Stimulated activated naive B cell treated with anti-CD40 and anti-IgM and Interleukin-4, amounts not matched to agents 10 μg/mL and 1 μg/mL and 100 μg/mL, for 72 hours (primary cell): Measurements from ENCODE around the gene FTSJ3.

Experiments
- ATAC-seq, 2 donors: fragments of 150-1000 bp; cut with Tn5 transposase; replicated peaks; 2 replicates each; pipeline ENCODE4 v1.10.0; 2021; ENCODE audit warnings: moderate library complexity in 1 of 2
- DNase-seq: peaks from one replicate; pipeline ENCODE4 v3.0.0; 2021
- H3K27ac Mint-ChIP-seq: one replicate; pipeline ENCODE4 v1.8.0; 2022; ENCODE audit warnings: mild to moderate bottlenecking, mixed read lengths
- H3K27me3 Mint-ChIP-seq, 2 donors: one replicate each; pipeline ENCODE4 v1.8.0; 2022; ENCODE audit warnings: mixed read lengths in 2 of 2
- H3K36me3 Mint-ChIP-seq, 2 donors: one replicate each; pipeline ENCODE4 v1.8.0; 2022; ENCODE audit warnings: mixed read lengths in 2 of 2, mild to moderate bottlenecking in 1 of 2
- H3K4me1 Mint-ChIP-seq, 2 donors: one replicate each; pipeline ENCODE4 v1.8.0; 2022; ENCODE audit warnings: mixed read lengths in 2 of 2, mild to moderate bottlenecking in 1 of 2
- H3K4me3 Mint-ChIP-seq, 2 donors: one replicate each; pipeline ENCODE4 v1.8.0; 2022; ENCODE audit warnings: mild to moderate bottlenecking in 2 of 2, mixed read lengths in 2 of 2, moderate library complexity in 1 of 2
- H3K9me3 Mint-ChIP-seq, 2 donors: one replicate each; pipeline ENCODE4 v1.8.0; 2022; ENCODE audit warnings: mixed read lengths in 2 of 2, mild to moderate bottlenecking in 1 of 2

FTSJ3 gene

DNA sequence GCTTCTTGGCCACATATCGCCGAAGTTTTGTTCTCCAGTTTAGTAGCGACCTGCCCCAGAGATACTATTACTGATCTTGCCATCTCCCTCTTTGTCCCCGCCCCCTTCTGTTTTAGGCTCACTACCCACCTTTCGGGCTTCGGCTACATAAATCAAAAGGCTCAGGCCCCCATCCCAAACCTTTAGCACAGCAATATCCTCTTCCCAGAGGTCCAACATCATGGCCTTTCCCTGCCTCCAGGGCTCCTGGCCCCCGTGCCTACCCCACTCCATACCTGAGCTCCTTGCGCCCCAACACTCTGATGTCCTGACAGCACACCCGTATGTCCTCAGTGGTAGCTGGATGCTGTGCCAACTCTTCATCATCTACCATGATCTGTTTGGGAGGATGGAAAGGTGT is 3.1 kb downstream of the FTSJ3 start:
- no peaks in the 10 kb centered on the region for H3K27me3 Mint-ChIP-seq
- peak overlapping the region; percentile 79 for H3K27ac Mint-ChIP-seq
- H3K9me3 Mint-ChIP-seq: no peaks in the 10 kb centered on the region
- H3K36me3 Mint-ChIP-seq: peaks cover 47 to 81% of the 10 kb centered on the region in 2 donors
- H3K4me3 Mint-ChIP-seq: peak overlapping the region in 1 of 2 donors; percentile 19
- H3K4me1 Mint-ChIP-seq: peaks cover 47 to 82% of the 10 kb centered on the region in 2 donors
- DNase-seq (no peak), ATAC-seq (no peak)

DNA sequence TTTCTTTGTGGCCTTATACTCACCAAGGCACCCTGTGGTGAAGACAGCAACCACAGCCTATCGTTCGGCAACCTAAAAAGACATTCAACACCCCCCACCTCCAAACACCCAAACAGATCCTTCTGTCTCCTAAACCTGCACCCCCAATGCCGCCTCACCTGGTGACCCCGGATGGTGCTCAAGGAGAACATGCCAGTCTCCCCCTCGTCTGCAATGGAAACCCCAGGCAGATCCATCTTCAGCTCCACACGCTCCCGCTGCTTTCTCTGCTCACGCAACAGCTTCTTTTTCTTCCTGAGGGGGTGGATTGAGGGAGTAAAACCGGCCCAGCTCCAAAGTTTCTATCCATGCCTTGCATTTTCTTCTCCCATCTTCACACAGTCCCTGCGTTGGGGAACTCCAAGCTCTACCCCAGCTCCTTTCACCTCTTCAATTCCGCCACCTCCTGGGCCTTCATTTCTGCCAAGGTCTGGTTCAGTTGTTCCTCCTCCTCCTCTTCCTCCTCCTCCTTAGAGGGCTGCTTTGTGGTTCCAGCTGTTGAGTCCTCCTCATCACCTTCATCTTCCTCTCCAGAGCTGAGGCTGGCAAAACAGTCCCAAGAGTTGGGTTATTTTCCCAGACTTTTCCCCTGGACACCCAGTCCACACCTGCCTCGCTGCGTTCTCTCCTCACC is 3.7 kb downstream of the FTSJ3 start:
- peaks cover 50 to 87% of the 10 kb centered on the region in 2 donors for H3K36me3 Mint-ChIP-seq
- no peak overlapping the region for H3K4me3 Mint-ChIP-seq
- H3K9me3 Mint-ChIP-seq: no peaks in the 10 kb centered on the region
- no peaks in the 10 kb centered on the region for H3K27me3 Mint-ChIP-seq
- ATAC-seq (no peak), DNase-seq (no peak)
- H3K27ac Mint-ChIP-seq: peak overlapping the region; percentile 79
- peaks cover 47 to 82% of the 10 kb centered on the region in 2 donors for H3K4me1 Mint-ChIP-seq

DNA sequence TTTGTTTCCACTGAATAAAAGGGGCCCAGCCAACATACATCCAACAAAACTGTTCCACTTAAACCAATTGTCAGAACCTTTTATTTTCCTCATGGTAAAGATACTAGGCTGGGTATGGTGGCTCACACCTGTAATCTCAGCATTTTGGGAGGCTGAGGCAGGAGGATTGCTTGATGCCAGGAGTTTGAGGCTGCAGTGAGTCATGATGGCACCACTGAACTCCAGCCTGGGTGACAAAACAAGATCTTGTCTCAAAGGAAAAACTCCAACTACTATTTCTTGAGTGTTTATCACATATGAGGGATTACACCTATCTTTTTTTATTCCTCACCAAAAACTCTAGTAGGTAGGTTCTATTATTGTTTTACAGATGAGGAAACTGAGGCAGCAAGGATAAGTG is 4.9 kb downstream of the FTSJ3 start:
- peaks cover 56 to 94% of the 10 kb centered on the region in 2 donors for H3K36me3 Mint-ChIP-seq
- peak overlapping the region in 1 of 2 donors; percentile 6 for H3K4me3 Mint-ChIP-seq
- H3K4me1 Mint-ChIP-seq: peaks cover 44 to 80% of the 10 kb centered on the region in 2 donors
- no peak for DNase-seq
- H3K9me3 Mint-ChIP-seq: no peaks in the 10 kb centered on the region
- H3K27me3 Mint-ChIP-seq: no peaks in the 10 kb centered on the region
- no peak for ATAC-seq
- peak overlapping the region; percentile 89 for H3K27ac Mint-ChIP-seq

DNA sequence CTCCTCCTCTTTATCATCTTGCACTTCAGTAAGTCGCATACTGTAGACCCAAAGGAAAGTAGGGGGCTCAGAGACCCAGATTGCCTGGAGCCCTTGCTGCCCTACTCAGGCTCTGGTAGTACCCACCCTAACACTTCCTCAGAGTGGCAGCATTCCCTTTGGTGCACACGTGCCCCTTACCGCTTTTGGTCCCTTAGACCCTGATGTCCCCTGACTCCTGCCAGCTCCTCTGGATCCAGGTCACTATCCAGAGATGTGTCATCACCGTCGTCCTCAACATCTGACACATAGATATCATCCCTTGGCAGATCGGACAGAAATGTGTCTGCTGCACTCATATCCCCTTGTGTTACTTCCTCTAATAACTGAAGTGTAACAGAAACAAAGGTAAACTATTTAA is 5.7 kb downstream of the FTSJ3 start:
- H3K4me3 Mint-ChIP-seq: peak overlapping the region; percentile 23 to 29
- no peaks in the 10 kb centered on the region for H3K9me3 Mint-ChIP-seq
- H3K4me1 Mint-ChIP-seq: peaks cover 44 to 80% of the 10 kb centered on the region in 2 donors
- ATAC-seq (peak; percentile 33 to 43), DNase-seq (no peak)
- H3K36me3 Mint-ChIP-seq: peaks cover 56 to 90% of the 10 kb centered on the region in 2 donors
- H3K27me3 Mint-ChIP-seq: no peaks in the 10 kb centered on the region
- peak overlapping the region; percentile 89 for H3K27ac Mint-ChIP-seq

DNA sequence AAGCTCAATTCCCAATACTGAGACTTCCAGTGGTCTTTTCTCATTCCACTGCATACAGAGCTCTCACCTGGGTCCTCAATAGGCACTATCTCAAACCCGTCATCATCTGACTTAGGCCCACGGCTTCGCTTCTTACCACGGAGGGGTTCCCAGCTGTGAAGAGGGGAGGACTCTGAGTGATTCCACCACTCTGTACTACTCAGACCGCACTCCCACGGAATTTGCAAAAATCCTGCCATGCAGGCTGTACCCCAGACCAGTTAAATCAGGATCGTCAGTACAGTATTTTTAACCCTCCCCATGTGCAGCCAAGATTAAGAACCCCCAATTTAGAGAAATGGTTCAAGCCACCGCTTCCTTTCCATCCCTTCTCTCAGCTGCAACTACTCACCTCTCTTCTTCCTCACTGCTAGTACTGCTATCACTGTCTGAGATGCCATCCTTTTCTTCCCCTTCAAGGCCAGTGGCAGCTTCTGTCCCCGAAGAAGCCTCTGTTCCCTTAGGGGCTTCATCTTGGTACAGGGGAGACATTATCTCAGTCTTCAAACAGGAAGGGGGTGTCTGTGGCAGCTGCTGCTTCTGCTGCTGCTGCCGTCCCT is 6.4 kb downstream of the FTSJ3 start:
- Mint-ChIP-seq H3K4me1 (peaks cover 39 to 73% of the 10 kb centered on the region in 2 donors), H3K27me3 (no peaks in the 10 kb centered on the region), H3K9me3 (no peaks in the 10 kb centered on the region), H3K4me3 (peak overlapping the region in 1 of 2 donors; percentile 28), H3K27ac (peak overlapping the region; percentile 87), H3K36me3 (peaks cover 57 to 84% of the 10 kb centered on the region in 2 donors)
- DNase-seq: no peak
- no peak for ATAC-seq

DNA sequence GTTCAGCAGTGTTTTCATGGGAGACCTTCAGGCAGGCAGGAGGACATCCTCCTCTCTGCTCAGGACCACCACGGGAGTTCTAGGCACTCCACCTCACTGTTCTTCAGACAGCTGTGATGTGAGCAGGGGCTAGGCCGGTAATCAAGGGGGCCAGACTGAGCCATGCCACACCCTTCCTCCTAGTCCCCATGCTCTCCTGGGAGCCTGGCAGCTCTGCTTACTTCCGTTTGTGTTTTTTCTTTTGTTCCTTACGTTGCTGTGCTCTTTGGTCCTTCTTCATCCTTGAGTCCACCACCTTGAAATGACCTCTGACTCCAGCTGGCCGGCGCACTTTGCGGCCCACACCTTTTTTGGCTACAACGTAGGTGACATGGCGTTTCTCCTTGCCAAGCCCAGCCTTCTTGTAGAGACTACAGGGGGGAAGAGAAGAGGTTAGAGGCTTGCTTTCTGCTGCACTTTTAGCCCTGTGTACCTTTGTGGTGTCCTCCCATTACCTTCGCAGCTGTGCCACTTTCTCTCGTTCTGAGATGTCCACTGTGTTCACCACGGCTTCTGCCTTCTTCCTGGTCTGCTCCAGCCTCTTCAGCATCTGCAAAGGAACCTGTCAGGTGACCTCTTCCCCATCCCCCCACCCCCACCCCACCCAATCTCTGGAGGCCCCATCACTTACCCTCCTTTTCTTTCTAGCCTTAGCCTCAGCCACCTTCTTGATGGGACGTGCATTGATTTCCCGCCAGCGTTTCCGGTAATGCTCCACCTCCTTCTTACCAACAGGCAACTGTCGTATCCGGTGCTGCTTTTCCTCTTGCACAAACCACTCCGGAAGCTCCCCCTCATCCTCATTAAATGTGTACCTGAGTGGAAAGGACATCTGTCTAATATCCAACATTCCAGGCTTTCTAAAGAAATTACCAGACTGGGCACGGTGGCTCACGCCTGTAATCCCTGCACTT is 7.6 kb downstream of the FTSJ3 start:
- Mint-ChIP-seq H3K4me3 (peak overlapping the region in 1 of 2 donors; percentile 29), H3K9me3 (no peaks in the 10 kb centered on the region), H3K4me1 (peaks cover 33 to 61% of the 10 kb centered on the region in 2 donors), H3K27ac (peak overlapping the region; percentile 87), H3K27me3 (no peaks in the 10 kb centered on the region), H3K36me3 (peaks cover 60 to 79% of the 10 kb centered on the region in 2 donors)
- DNase-seq (no peak), ATAC-seq (no peak)

DNA sequence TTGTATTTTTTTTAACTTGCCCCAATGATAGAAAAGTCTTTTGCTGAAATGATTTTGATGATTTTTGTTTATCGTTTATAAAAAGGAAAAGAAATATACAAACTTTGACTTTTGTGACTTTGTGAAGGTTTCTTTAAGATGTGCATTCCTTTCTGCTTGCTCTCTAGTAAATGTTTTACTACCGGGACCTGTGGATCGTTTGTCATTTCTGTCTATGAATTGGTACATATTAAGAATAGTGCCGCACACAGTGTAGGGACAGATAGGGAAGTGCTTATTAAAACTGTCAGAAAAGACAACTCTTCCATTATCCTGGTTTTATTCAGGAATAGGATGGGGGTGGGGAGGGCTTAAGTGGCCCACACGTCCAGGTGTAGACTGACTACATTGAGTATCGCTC is 8.3 kb downstream of the FTSJ3 start:
- H3K27ac Mint-ChIP-seq: peak overlapping the region; percentile 69
- peaks cover 53 to 76% of the 10 kb centered on the region in 2 donors for H3K36me3 Mint-ChIP-seq
- DNase-seq (no peak), ATAC-seq (no peak)
- H3K4me3 Mint-ChIP-seq: no peak overlapping the region
- no peaks in the 10 kb centered on the region for H3K9me3 Mint-ChIP-seq
- H3K27me3 Mint-ChIP-seq: no peaks in the 10 kb centered on the region
- H3K4me1 Mint-ChIP-seq: peaks cover 27 to 54% of the 10 kb centered on the region in 2 donors

DNA sequence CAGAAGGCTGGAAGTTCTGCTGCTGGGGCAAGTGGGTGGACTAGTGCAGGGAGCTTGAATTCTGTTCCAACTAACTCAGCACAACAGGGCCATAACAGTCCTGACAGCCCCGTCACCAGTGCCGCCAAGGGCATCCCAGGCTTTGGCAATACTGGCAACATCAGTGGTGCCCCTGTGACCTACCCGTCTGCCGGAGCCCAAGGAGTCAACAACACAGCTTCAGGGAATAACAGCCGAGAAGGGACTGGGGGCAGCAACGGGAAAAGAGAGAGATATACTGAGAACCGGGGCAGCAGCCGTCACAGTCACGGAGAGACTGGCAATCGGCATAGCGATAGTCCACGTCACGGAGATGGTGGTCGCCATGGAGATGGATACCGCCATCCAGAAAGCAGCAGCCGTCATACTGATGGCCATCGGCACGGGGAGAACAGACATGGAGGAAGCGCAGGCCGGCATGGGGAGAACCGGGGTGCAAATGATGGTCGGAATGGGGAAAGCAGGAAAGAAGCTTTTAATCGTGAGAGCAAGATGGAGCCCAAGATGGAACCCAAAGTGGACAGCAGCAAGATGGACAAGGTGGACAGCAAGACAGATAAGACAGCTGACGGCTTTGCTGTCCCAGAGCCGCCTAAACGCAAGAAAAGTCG is 9.6 kb downstream of the FTSJ3 start:
- peak overlapping the region in 1 of 2 donors; percentile 2 for H3K4me3 Mint-ChIP-seq
- peaks cover 50 to 72% of the 10 kb centered on the region in 2 donors for H3K36me3 Mint-ChIP-seq
- H3K9me3 Mint-ChIP-seq: no peaks in the 10 kb centered on the region
- DNase-seq (no peak), ATAC-seq (no peak)
- no peak overlapping the region for H3K27ac Mint-ChIP-seq
- peaks cover 19 to 41% of the 10 kb centered on the region in 2 donors for H3K4me1 Mint-ChIP-seq
- H3K27me3 Mint-ChIP-seq: no peaks in the 10 kb centered on the region

DNA sequence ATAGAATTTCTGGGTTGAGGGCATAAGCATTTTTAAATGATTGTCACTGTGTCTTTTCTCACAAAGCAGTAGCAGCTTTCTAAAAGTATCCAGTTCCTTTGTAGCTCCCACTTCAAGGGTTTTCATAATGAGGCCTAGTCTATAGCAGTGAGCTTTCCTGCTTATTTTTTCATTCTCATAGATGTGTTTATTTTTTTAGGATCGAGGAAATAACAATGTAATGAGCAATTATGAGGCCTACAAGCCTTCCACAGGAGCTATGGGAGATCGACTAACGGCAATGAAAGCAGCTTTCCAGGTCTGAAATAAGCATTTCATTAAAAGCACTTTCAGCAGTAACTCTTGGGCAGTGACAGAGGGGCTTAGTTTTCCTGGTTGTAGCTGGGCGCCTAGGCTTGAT is 10.8 kb downstream of the FTSJ3 start:
- Mint-ChIP-seq H3K27ac (no peak overlapping the region), H3K9me3 (no peaks in the 10 kb centered on the region), H3K27me3 (no peaks in the 10 kb centered on the region), H3K4me1 (peaks cover 10 to 29% of the 10 kb centered on the region in 2 donors), H3K36me3 (peaks cover 52 to 64% of the 10 kb centered on the region in 2 donors), H3K4me3 (no peak overlapping the region)
- no peak for ATAC-seq
- DNase-seq: no peak

DNA sequence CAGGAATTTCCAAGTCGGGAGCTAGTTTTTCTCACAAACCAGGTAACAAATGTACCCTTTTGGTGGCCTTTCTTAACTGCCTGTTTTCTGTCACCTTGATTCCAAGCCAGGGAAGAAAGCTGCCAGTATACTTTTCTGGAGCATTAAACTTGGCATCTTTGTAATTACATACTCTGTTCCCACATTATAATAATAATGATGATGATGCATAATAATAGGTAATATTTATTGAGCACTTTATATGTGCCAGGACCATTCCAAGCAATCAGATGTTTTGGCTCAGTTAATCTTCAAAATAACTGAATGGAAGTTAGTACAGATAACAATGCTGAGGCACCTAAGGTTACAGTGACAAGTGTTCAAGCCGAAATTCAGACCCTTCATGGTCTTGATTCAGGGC is 11.3 kb downstream of the FTSJ3 start:
- H3K4me1 Mint-ChIP-seq: peaks cover 7 to 24% of the 10 kb centered on the region in 2 donors
- H3K27me3 Mint-ChIP-seq: no peaks in the 10 kb centered on the region
- H3K4me3 Mint-ChIP-seq: no peak overlapping the region
- H3K36me3 Mint-ChIP-seq: peaks cover 53 to 64% of the 10 kb centered on the region in 2 donors
- peak overlapping the region; percentile 37 for H3K27ac Mint-ChIP-seq
- no peak for ATAC-seq
- DNase-seq: no peak
- H3K9me3 Mint-ChIP-seq: no peaks in the 10 kb centered on the region

DNA sequence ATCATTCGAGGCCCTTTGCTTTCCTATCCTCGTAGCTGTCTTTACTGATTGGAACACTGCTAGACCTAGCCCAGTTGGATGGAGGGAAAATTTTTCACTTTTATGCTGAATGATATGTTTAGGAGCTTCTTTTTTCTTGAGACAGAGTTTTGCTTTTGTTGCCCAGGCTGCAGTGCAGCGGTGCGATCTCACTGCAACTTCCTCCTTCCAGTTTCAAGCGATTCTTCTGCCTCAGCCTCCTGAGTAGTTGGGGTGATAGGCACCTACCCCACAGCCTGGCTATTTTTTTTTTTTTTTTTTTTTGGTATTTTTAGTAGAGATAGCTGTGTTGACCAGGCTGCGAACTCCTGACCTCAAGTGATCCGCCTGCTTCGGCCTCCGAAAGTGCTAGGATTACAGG is 17.5 kb downstream of the FTSJ3 start:
- Mint-ChIP-seq H3K9me3 (no peaks in the 10 kb centered on the region), H3K4me3 (no peak overlapping the region), H3K27ac (peak overlapping the region; percentile 87), H3K36me3 (peaks cover 41 to 56% of the 10 kb centered on the region in 2 donors), H3K27me3 (no peaks in the 10 kb centered on the region), H3K4me1 (peaks cover 10 to 20% of the 10 kb centered on the region in 2 donors)
- ATAC-seq (peak in 1 of 2 donors; percentile 53), DNase-seq (no peak)

DNA sequence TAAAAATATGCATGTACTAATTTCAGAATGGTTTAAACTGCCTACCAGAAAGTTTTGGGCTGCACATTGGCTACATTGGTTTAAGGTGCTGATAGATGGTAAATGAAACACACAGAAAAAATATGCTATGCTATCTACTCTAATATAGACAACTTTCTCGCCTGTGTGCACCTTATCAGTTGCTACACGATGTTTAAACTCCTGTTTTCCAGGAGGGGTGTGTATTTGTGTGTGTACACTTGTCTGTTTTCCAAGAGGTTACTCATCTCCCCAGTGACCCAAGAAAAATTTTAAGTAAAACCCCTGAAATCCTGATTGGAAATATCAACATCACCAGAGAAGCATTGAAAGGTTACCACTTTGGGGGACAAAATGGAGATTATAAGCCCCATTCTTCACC is 21.9 kb downstream of the FTSJ3 start:
- Mint-ChIP-seq H3K27ac (no peak overlapping the region), H3K36me3 (peaks cover 37 to 51% of the 10 kb centered on the region in 2 donors), H3K4me1 (peaks cover 10 to 25% of the 10 kb centered on the region in 2 donors), H3K9me3 (no peaks in the 10 kb centered on the region), H3K4me3 (no peak overlapping the region), H3K27me3 (no peaks in the 10 kb centered on the region)
- ATAC-seq (no peak), DNase-seq (no peak)

DNA sequence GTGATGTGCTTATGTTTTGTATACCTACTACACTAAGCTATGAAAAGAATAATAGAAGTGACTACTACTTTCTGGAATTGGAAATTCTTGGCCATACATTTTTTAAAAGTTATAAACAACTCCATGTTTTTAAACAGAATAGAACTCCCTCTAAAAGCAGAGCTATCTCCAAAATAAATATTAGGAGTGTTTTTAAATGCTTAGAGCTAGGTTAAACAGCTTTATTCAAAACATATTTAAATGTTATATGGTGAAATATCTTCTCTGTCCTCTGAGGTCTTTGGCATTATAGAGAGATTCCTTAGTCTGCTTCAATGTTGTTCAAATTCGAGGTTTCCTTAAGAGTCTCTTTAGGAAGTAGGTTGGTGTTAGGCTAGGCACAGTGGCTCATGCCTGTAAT is 23.1 kb downstream of the FTSJ3 start:
- Mint-ChIP-seq H3K9me3 (no peaks in the 10 kb centered on the region), H3K4me3 (no peak overlapping the region), H3K27ac (peak overlapping the region; percentile 45), H3K27me3 (no peaks in the 10 kb centered on the region), H3K36me3 (peaks cover 36 to 55% of the 10 kb centered on the region in 2 donors), H3K4me1 (peaks cover 6 to 17% of the 10 kb centered on the region in 2 donors)
- no peak for DNase-seq
- ATAC-seq: no peak

DNA sequence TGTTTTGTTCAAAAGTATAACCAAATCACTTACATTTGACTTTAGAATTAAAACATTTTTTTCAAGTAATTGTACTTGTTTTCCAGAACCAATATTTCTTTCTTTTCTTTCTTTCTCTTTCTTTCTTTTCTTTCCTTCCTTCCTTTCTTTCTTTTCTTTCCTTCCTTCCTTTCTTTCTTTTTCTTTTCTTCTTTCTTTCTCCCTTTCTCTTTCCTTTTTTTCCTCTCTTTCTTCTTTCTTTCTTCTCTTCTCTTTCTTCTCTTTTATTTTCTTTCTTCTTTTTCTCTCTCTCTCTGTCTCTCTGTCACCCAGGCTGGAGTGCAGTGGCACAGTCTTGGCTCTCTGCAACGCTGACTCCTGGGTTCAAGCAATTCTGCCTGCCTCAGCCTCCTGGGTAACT is 26.7 kb downstream of the FTSJ3 start:
- DNase-seq (no peak), ATAC-seq (no peak)
- Mint-ChIP-seq H3K9me3 (no peaks in the 10 kb centered on the region), H3K36me3 (peaks cover 28 to 45% of the 10 kb centered on the region in 2 donors), H3K4me1 (peaks cover 0 to 5% of the 10 kb centered on the region in 2 donors), H3K4me3 (no peak overlapping the region), H3K27ac (peak overlapping the region; percentile 21), H3K27me3 (no peaks in the 10 kb centered on the region)
